ENCODE results near the gene NCKAP5.

Gene NCKAP5

DNA sequence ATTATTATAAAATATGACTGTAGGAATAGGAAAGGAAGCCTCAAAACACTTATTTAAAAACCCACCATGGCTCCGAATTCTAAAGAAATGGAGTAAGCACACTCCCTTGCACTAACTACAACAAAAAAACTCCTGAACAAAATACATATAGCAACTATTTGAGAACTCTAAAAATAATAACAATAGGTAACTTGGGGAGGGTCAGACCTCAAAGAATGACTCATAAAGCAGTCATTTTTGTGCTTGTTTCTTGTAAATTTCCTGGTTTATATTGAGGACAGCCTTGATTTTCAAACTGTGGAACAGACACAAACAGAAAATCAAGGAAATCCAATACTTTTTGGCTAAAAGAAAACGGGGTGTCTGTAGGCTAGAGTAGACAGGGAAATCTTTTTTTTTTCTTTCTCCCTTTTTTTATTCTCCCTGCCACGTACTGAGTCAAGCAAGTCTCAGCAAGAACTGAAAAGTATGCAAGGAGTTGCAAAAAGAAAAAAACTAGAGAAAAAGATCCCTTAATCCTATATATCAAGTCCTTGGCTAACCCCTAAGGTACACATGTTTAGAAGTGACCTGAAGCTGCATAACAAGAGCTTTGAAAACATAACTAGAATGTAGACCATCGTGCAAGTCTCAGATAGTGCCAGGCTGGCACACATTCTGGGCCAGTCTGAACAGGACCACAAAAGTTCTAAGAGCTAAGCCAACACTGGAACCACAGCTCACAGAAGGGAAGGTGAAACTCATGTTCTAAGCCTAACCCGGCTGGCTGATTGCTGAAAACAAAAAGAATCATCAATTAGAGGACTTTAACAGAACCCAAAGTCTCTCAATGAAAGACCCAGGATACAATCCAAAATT lies 495.2 kb downstream of the NCKAP5 start:
- TF ChIP-seq, protein P1, sequence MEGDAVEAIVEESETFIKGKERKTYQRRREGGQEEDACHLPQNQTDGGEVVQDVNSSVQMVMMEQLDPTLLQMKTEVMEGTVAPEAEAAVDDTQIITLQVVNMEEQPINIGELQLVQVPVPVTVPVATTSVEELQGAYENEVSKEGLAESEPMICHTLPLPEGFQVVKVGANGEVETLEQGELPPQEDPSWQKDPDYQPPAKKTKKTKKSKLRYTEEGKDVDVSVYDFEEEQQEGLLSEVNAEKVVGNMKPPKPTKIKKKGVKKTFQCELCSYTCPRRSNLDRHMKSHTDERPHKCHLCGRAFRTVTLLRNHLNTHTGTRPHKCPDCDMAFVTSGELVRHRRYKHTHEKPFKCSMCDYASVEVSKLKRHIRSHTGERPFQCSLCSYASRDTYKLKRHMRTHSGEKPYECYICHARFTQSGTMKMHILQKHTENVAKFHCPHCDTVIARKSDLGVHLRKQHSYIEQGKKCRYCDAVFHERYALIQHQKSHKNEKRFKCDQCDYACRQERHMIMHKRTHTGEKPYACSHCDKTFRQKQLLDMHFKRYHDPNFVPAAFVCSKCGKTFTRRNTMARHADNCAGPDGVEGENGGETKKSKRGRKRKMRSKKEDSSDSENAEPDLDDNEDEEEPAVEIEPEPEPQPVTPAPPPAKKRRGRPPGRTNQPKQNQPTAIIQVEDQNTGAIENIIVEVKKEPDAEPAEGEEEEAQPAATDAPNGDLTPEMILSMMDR (IDR thresholded peaks at IDR 0.05; ENCODE audit: low read depth, low read length) = no peak
- Histone ChIP-seq H3K27me3 (no peaks in the 10 kb centered on the region), H3K9me3 (no peaks in the 10 kb centered on the region), H3K4me3 (ENCODE audit: low read depth, low read length) (no peak overlapping the region), H3K36me3 (no peaks in the 10 kb centered on the region), H3K4me1 (no peaks in the 10 kb centered on the region)
- DNase-seq = no peak

DNA sequence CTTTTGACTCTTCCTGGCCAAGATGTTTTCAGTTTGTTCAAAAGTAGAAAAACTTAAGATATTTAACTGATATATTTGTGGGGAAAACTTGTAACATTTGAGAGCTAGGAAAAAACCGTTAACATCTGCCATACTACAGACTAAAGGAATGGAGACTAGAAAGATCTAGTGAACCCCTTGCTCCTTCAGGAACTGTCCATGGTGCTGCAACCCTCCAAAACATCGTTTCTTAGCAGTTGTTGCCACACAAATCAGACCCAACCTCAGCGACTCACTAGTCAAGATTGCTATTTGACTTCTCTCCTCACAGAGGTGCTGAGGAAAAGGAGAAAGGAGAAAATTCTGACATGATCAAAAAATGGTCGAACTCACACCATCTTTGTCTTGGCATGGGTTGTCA lies 504.5 kb downstream of the NCKAP5 start:
- H3K36me3 ChIP-seq = no peaks in the 10 kb centered on the region
- no peak for DNase-seq

DNA sequence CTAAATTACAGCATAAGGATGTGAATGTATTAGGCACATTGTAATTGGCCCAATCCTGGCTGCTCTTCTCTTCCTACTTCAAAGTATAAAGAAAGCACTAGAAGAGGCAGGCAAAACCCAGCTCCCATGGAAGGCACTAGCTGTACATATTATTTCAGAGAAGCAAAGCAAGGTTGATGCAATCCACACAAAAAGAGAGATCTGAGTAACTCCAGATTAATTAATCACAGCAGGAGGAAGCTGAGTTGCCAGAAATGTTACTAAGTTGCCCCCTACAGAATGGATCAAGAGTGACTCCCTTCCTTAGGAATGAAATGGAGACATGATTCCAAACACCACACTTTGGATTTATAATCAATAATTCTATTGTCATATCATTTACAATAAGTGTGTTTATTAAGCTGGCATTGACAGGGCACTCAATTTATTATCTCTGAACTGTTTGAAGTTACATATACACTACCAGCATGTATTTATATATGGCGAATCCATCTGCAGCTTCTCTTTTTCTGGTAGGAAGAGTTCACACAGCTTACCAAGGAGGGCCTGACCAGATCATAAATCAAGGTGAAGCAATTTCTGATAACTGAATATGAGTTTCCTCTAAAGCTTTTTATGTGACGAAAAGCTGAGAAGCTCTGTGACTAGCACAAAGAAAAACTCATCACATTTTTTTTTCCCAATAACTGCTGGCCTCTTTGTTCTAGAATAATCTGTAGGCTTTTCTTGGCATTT lies 505.2 kb downstream of the NCKAP5 start:
- no peaks in the 10 kb centered on the region for H3K36me3 ChIP-seq
- H3K9me3 ChIP-seq = no peaks in the 10 kb centered on the region
- H3K4me3 ChIP-seq (ENCODE audit: low read depth, low read length) = no peak overlapping the region
- H3K4me1 ChIP-seq = no peaks in the 10 kb centered on the region
- no peak for DNase-seq
- TF ChIP-seq, protein P1 (IDR thresholded peaks at IDR 0.05; ENCODE audit: low read depth, low read length) = no peak
- H3K27me3 ChIP-seq = no peaks in the 10 kb centered on the region

More for the DNA sequence above, 504.5 kb downstream of the NCKAP5 start:
- Histone ChIP-seq H3K27me3 (no peaks in the 10 kb centered on the region), H3K4me3 (ENCODE audit: low read depth, low read length) (no peak overlapping the region), H3K4me1 (no peaks in the 10 kb centered on the region), H3K9me3 (no peaks in the 10 kb centered on the region)
- TF ChIP-seq, protein P1 (IDR thresholded peaks at IDR 0.05; ENCODE audit: low read depth, low read length) = no peak

DNA sequence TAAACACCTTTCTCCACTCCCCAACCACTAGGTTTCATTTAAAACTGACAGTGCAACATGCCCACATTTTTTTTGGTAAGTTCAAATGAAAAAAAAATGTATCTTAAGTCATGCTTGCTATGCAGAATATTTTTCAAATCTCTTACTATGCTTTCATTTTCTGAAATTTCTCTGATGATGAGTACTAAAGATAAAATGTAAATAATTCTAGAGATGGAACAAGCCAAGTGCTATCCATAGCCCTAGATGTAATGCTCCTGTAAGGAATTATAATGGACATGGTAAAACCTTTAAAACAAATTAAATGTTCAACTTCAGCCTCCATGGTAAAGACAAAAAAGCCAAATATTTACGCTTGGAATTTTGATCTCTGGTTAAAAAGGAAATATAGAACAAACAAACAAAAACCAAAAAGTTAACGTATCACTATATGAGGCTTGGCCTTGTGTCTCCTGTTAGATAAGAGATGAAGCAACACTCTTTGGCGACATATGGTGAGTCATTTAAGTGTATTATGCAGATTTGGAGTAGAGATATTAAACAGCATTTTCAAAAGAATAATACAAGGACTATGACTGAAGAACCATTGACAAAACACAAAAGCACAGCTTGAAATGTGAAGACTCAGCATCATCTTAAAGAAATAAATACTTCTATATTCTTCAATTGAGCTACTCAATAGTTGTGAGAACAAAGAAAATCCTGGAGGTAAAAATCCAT lies 506.2 kb downstream of the NCKAP5 start:
- no peak overlapping the region for H3K4me3 ChIP-seq (ENCODE audit: low read depth, low read length)
- H3K36me3 ChIP-seq = no peaks in the 10 kb centered on the region
- no peaks in the 10 kb centered on the region for H3K4me1 ChIP-seq
- H3K27me3 ChIP-seq = no peaks in the 10 kb centered on the region
- no peaks in the 10 kb centered on the region for H3K9me3 ChIP-seq
- DNase-seq = no peak
- TF ChIP-seq, protein P1 (IDR thresholded peaks at IDR 0.05; ENCODE audit: low read depth, low read length) = no peak

DNA sequence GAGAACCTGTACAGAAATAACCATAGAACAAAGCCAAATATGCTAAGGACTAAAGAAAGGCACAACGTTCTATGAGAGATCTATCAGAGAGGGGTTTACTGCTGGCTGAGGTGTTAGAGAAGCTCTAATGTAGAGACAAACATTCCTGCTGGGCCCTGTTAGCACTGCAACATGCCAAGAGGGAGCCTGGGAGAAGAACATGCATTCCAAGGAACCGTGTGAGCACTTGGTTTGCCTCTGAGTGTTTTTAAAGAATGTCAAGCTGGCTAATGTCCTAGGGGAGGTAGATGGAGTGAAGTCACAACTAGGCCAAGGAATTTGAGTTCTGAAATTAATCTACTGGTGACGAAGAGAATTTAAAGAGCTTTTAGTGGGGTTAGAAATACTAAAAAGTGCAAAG lies 514.0 kb downstream of the NCKAP5 start:
- Histone ChIP-seq H3K27me3 (no peaks in the 10 kb centered on the region), H3K4me3 (ENCODE audit: low read depth, low read length) (no peak overlapping the region), H3K9me3 (no peaks in the 10 kb centered on the region), H3K36me3 (no peaks in the 10 kb centered on the region), H3K4me1 (no peaks in the 10 kb centered on the region)
- DNase-seq = no peak
- TF ChIP-seq, protein P1 (IDR thresholded peaks at IDR 0.05; ENCODE audit: low read depth, low read length) = no peak

Data from BE2C (cell line).